ENCODE results near the gene DKKL1.

GRCh38 chr19:49328741-49329140 lies 34.9 kb upstream of the DKKL1 start:
- TF ChIP-seq CTCF (IDR thresholded peaks at IDR 0.05; ENCODE audit: borderline replicate concordance, extremely low read depth, low read length, poor library complexity, severe bottlenecking) (no peak), EZH2 (IDR thresholded peaks at IDR 0.05; ENCODE audit: borderline replicate concordance, low read depth, low read length, severe bottlenecking) (no peak)

Measured in DND-41 (cell line).